Right ventricle myocardium inferior (tissue), 1 donor: ENCODE results near the gene IGFBPL1. TPM values are rescaled to one million over a fixed set of nuclear protein-coding genes. Genes with fewer than 3 reads are reported as not detected.

Experiments used
- ATAC-seq: fragments of 200-7000 bp; cut with Tn5 transposase; one replicate; pipeline ENCODE4 v1.9.1; 2020; ENCODE audit warnings: mild to moderate bottlenecking, moderate library complexity
- DNase-seq: peaks from one replicate; pipeline ENCODE4 v3.0.0; 2021; ENCODE audit errors: missing footprints
- intact Hi-C: fragments of 100-400 bp; cut with DNase I; formaldehyde crosslinking; loops from one replicate; pipeline ENCODE4 v1.11.0; 2022
- total RNA-seq: library from RNA; stranded (reverse); fragmentation: NEBNext Ultra II Directional; extraction: Animal tissue kit (Norgen Biotek cat#: 25700); gene quantifications from one replicate; pipeline ENCODE4 v1.2.1, GENCODE V29; 2021
- donor health status: DM: no; HTN: yes; CAD: no; lungs with severe emphysema.

Gene IGFBPL1
- total RNA-seq, 1 donor from 2014 or later, result not detected

- no peak for DNase-seq
- ATAC-seq, result no peak
- intact Hi-C loops, result loop anchor here (5.0 kb wide), 1 partner anchor 533 kb away; the partner anchor contains the start of gene SLC25A51
Measured at GRCh38 chr9:38434853-38435252, 10.6 kb upstream of the IGFBPL1 start.

DNA sequence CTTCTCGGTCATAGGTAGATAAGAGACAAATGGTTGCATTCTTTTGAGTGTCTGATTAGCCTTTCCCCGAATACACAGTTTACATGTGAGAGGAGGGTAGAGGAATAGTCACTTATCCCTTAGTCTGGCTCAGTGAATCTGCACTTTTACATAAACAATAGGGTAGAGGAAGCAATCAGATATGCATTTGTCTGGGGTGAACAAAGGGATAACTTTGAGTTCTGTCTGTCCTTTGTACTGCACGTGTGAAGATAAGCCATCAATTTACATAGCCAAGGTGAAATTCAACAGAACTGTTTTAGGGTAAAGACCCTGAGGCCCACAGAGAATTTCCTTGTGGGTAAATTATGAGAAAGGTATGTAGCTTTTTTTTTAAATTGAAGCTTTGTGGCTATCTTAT is 10.1 kb upstream of the IGFBPL1 start:
- DNase-seq (no peak), ATAC-seq (no peak)
- intact Hi-C loops, result loop anchor here (5.0 kb wide), 1 partner anchor 532 kb away; the partner anchor contains the start of gene SLC25A51

DNA sequence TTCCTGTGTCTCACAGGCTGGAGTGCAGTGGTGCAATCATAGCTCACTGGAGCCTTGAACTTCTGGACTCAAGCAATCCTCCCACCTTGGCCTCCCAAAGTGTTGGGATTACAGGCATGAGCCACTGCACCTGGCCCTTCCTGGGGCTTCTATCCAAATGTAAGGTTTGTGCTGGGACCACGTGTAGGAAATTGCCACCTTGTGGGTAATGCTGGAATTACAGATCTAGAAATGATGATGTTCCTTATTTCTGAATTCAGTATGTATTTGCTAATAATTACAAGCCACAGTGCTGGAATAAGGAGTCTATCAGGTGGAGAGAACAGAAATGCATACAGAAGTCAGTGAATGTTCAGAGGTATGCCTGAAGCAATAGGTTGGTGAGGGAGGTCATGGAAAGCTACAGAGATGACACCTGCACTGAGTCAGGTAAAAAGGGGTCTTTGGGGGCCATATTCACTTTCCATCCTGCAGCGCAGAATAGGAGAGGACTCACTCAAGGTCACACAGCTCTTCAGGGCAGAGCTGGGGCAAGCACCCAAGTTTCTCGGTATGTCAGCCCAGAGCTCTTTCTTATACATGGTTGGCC is 8.8 kb upstream of the IGFBPL1 start:
- intact Hi-C loops, result loop anchor here (5.0 kb wide), 1 partner anchor 531 kb away; the partner anchor contains the start of gene SLC25A51
- ATAC-seq, result no peak
- no peak for DNase-seq

DNA sequence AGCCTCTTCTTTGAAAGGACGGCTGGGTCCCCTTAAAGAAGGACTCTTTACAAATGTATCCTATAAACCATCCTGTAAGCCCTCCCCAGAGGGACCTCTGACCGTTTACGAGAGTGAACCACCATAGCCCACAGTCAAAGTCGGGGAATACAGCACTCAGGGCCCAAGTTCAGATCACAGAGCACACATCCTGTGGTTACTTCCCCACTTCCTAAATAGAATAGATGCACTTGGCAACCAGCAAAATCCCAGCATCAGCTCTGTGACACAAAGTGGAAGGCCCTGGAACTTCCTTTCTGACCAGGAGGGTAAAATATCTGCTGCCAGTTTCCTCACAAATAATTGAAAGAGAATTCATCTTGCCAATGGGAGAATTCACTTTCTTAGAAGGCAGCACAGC is 6.9 kb upstream of the IGFBPL1 start:
- DNase-seq (no peak), ATAC-seq (no peak)
- intact Hi-C loops, result loop anchor here (5.0 kb wide), 1 partner anchor 529 kb away; the partner anchor contains the start of gene SLC25A51

GRCh38 chr9:38428062-38428461 is 3.8 kb upstream of the IGFBPL1 start:
- no peak for DNase-seq
- no peak for ATAC-seq
- intact Hi-C loops, result no loop called here

DNA sequence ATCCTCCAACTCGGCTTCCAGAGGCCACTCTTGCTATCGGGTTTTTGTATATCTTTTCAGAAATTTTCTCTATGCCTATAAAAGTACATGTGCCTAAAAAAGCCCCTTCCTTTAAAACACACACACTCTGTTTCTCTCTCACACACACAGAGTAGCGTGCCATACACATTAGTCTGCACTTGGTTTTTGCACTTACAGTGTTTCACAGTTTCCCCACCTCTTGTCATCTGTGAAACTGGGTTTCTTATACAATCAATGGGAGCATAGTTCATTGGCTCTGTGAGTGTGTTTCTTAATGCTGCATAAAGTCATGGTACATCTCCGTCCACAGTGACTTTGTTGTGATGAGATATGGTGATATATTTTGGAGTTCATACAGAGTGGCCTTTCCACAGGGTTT is 664 bp upstream of the IGFBPL1 start:
- no peak for DNase-seq
- ATAC-seq, result no peak
- intact Hi-C loops, result no loop called here

- ATAC-seq (no peak), DNase-seq (no peak)
- intact Hi-C loops, result no loop called here
Measured at GRCh38 chr9:38423273-38423972, 831 bp downstream of the IGFBPL1 start.

DNA sequence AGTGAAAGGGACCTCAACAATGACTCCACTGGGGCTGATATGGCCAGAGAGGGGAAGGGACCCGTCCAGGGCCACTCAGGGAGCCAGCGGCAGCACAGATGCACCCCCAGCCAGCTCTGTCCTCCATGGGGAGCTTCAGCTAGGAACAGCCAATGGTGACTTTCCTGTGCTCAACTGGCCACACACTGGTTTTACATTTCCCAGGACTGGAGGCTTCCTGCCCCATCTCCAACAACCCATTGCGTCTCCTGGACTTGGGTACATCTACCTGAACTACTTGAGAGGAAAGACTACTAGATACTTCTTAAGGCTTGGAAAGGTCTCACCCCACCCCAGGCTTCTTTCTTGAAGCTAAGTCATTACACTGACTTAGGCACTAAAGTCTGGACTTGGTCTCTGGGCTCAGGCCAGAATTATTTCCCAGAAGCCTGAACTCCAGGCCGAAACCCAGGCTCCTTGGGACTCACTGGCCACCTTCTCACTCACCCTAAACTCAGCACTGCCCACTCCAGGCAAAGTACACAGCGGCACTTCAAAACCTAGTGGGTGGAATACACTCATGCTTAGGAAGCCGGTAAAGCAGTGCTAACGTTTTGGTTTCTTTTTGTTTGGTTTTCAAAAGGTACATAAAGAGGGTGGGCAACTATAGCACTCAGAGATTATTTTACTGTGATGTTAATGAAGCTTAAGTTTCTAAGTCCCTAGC is 1.5 kb downstream of the IGFBPL1 start:
- DNase-seq (no peak), ATAC-seq (no peak)
- intact Hi-C loops, result no loop called here

DNA sequence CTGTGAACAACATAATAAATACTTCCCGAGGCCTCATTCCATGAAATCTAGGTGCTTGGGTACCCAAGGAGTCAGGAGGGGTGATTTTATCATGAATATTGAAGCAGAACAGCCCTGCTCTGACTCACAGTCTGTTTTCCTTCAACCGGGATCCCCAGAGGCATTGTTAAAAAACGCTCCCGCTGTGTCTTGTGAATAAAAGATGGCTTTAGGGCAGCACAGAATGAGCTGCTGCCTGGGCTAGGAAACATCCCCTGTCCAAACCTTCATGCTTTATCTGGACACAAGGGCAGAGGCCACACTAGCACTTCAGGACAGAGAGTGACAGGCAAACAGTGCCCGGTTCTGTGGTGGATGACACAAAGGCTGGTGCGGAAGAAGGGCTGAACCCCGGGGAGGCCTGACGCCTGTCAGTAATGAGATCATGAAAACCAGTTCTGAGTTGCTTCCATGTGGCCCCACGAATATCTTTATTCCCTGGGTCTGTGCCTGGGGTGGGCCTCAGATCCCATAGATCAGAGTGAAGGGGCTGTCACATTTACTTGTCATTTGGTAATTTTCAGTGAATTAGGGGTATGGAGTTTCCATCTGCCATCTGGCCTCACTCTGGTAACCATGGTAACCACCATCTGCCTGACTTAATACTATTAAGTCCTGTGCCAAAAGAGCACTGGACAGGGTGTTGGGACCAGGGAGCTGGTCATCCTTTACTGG is 2.6 kb downstream of the IGFBPL1 start:
- no peak for ATAC-seq
- no peak for DNase-seq
- intact Hi-C loops, result no loop called here

DNA sequence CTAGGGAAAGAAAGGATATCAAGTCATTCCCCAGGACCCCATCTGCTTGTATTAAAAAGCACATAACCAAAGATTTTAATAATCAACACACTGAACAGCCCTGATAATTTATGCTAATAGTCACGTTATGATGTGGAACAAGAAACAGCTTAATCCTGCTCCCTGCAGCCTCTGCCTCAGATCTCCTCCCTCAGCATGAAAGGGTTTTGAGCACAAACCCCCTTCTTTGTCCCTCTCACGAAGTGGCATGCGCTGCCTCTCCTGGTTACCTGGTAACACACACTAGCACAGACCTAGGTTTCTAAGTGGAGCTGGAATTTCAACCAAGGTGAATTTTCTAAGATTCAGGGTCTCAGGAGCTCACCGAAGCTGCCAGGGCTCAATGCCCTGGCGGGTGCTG is 5.1 kb downstream of the IGFBPL1 start:
- no peak for ATAC-seq
- intact Hi-C loops, result no loop called here
- DNase-seq, result no peak

DNA sequence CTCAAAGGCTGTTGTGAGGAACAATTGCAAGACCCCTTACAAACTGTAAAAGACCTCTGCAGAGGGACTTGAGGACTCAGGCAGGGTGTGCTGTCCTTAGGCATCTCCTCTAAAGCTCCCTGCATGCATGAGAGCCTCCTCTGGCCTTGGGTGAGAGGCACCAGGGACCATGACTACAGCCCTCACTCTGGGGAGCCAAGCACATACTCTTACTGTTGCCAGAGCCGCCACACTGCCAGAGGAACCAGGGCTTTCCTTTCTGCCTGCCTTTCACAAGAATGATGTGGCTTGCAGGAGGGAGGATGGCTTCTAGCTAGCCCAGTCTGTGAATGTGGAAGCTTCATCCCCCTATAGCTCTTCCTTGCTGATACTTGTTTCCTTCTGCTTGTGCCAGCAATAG is 5.9 kb downstream of the IGFBPL1 start:
- intact Hi-C loops, result no loop called here
- DNase-seq (no peak), ATAC-seq (no peak)

DNA sequence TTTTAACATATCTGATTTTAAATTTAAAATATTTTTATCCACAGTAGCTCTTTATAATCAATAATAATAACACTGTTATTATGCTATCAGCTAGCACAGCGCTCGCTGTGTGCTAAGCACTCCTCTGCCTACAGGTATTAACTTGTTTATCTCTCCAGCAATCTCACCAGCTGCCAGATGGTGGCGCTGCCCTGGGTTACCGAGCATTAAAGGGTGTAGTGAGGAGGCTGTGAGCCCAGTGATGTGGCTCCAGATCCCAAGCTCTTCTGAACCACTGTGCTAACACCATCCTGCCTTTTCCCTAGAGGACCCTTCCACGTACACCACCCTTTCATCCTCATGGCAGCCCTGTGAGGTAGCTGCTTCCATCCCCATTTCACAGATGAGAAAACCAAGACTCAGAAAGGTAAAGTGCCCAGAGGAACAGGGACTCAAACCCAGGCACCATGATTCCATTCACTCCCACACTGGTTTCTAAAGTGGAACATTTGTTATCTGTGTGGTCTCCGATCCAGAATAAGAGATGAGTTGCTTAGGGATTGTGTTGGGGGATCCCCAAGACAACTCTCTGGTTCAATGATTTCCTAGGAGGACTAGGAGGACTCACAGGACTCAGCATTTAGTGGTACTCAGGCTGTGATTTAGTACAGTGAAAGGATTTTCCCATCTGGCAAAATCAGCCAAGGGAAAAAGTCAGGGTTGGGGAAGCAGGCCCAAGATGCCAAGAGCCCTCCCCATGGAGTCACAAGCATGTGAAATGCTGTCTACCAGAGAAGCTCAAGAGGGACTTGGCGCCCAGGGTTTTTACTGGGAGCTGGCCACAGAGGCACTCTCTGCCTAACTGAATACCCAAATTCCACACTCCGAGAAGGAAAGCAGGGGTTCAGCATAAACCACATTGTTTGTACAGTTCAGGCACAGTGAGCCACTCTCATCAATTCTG is 7.0 kb downstream of the IGFBPL1 start:
- ATAC-seq, result no peak
- intact Hi-C loops, result no loop called here

DNA sequence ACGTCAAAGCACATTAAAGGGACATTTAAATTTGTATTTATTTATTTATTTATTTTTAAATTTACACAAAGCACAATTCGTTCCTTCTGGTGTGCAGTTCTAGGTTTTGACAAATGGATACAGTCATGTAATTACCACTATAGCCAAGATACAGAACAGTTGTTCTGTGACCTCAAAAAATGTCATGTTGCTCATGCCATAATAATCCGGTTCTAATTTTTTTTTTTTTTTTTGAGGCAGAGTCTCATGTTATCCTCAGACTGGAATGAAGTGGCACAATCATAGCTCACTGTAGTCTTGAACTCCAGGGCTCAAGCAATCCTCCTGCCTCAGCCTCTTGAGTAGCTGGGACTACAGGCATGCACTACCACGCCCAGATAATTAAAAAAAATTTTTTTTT is 7.8 kb downstream of the IGFBPL1 start:
- ATAC-seq, result no peak
- intact Hi-C loops, result no loop called here
- DNase-seq, result no peak

More for the DNA sequence above, 7.0 kb downstream of the IGFBPL1 start:
- no peak for DNase-seq

GRCh38 chr9:38415856-38416255 is 8.4 kb downstream of the IGFBPL1 start:
- no peak for DNase-seq
- ATAC-seq, result no peak
- intact Hi-C loops, result no loop called here

GRCh38 chr9:38414040-38414723 is 10.1 kb downstream of the IGFBPL1 start:
- peak; percentile 62 for DNase-seq
- intact Hi-C loops, result no loop called here
- ATAC-seq, result peak; percentile 13

GRCh38 chr9:38413283-38413682 is 11.0 kb downstream of the IGFBPL1 start:
- DNase-seq (no peak), ATAC-seq (no peak)
- intact Hi-C loops, result no loop called here

DNA sequence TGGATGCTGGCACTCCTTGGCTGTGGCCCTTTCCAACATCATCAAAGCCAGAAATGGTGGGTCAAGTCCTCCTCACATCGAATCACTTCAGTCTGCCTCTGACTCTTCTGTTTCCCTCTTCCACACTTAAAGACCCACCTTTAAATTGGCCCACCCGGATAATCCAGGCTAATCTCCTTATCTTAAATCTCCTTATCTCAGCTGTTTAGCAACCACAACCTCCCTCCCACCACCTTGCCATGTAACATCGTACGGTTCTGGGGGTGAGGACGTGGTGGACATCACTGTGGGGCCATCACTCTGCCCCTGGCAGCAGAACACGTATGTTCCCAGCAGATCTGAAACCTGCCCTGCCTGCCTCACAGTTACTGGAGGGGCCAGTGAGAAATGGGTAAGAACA is 11.5 kb downstream of the IGFBPL1 start:
- ATAC-seq (no peak), DNase-seq (no peak)
- intact Hi-C loops, result no loop called here

DNA sequence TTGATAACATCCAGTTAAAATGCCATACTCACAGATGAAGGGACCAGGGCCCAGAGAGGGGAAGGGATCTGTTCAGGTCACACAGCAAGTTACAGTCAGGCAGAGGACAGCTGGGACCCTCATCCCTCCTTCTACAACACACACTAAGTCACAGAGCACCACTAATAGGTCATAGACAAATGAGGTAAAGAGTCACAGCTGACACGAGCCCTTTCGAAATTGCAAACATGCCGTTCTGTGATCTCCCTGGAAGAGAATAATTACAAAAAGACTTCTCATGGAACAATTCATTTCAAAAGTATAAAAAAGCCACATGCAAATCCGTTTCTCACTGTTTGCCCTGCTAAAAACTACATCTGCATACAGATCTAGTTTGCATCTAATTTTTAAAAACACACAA is 15.5 kb downstream of the IGFBPL1 start:
- ATAC-seq (no peak), DNase-seq (no peak)

More for the DNA sequence above, 15.5 kb downstream of the IGFBPL1 start:
- intact Hi-C loops, result no loop called here
